ENCODE measurements around the gene DCD.

DCD gene

DNA sequence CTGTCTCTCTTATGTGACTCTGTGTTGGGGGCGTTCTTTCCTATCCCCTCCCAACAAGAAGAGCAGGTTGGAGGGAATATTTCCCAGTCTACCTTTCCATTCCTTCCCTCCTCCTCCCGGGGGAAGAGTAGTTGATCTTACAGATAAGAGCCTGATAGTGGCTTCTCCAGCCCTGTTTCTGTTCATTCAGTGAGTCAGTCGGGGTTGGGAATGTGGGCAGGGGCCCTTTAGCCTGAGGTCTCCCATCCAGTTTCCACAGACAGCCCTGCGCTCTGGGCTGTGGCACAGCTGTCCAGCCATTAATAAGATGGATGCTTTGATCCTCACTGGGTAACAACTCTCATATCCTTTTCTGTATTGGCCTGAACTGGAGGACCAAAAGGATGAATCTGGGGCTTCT lies 41.6 kb downstream of the DCD start:
- no peak for DNase-seq (ENCODE audit: low spot score)

DNA sequence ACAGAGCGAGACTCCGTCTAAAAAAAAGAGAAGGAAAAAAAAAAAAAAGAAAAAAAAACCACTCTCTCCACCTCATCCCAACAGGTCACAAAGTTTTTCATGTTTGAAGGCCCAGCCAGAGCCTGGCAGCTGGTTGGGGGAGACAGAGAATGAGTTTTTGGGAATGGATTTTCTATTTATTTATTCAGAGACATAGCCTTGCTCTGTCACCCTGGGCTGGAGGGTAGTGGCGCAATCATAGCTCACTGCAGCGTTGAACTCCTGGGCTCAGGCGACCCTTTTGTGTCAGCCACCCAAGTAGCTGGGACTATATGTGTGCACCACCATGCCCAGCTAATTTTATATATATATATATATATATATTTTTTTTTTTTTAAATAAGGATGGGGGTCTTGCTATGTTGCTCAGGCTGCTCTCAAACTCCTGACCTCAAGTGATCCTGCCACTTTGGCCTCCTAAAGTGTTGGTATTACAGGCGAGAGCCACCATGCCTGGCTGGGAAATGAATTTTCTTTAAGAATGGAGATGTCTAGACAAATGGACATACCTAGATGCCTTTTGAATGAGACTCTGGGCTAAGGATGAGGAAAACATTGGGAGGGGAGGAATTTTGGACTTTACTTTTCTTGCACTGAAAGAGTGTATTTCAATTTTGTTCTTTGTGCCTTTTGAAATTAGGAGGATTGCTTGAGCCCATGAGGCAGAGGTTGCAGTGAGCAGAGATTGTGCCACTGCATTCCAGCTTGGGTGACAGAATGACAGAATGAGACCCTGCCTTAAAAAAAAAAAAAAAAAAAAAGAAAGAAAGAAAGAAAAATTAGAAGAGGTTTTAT lies 42.8 kb downstream of the DCD start:
- no peak for DNase-seq (ENCODE audit: low spot score)

DNA sequence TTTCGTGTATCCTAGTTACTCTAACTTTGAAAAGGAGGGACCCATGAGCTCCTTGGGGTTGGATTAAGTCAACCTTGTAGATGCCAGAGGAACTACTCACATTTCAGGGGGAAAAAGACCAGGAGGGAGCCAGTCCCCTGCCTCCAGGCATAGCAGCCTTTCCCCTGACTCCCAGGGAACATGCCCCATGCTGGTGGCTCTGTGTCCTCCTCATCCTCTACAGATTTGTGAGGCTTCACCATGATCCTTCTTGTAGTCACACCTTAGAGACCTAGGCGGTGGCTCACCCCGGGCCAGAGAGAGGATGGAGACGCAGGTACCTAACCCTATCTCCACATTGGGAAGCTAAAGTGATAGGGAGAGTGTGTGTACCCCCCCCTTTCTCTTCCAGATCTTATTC lies 43.7 kb downstream of the DCD start:
- no peak for DNase-seq (ENCODE audit: low spot score)

DNA sequence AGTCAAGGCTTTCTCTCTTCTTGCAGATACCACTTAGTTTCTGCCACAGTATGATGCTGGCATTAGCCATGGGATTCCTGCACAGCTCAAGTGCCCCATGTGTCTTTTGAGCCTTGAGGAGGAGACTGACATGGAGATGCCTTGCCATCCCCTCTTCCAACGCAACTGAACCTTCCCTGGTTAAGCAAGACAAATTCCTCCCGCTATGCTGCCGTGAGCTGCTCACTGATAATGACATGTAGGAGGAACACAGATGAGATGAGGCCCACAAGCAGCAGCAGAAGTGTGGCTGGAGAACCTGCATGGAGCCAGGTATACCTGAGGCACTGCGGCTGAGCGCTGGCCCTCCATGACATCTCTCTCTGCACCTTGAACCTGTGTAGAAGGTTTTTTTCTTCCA lies 44.3 kb downstream of the DCD start:
- DNase-seq (ENCODE audit: low spot score) = no peak

DNA sequence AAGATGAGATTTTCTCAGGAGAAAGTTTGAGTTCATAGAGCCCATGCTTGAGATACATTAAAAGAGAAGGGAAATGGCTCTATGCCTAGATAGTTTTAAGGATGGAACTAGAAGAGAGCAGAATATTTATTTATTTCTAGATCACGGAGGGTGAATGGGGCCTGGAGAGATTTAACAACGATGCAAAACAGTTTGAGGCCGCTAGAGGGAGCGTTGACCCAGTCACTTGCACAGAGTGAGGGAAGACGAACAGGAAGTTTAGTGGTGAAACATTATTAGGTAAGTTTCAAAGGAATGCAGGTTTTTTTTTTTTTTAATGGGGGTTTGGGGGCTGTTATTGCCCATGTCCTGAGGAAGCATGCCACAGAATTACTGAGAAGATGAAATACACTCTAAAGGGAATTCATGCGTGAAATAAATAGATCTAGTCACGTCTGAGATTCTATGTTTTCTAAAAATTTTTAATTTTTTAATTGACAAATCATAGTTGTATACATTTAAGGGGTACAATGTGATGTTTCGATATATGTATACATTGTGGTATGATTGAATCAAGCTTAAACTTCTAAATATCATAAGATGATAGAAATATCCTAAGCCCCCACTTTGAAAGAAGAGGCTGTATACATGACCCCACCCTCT lies 44.9 kb downstream of the DCD start:
- peak; percentile 68 for DNase-seq (ENCODE audit: low spot score)

DNA sequence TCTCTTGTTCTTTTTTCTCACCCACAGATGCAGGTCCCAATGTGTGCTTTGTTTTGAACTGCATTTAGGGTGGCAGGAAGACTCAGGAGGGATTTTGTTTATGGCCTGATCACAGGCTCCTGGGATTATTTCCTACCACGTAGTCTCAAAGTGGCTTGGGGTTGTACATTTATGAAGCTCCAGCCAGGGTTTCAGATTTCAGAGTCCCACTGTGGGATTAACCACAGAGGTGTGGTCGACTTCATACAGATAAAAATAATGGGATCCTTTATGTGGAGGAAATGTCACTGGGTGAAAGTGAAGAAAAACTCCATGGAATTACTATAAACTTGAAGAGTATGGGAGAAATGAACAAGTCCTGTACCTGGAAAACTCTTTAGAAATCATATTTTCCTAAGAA lies 45.5 kb downstream of the DCD start:
- DNase-seq (ENCODE audit: low spot score) = no peak

DNA sequence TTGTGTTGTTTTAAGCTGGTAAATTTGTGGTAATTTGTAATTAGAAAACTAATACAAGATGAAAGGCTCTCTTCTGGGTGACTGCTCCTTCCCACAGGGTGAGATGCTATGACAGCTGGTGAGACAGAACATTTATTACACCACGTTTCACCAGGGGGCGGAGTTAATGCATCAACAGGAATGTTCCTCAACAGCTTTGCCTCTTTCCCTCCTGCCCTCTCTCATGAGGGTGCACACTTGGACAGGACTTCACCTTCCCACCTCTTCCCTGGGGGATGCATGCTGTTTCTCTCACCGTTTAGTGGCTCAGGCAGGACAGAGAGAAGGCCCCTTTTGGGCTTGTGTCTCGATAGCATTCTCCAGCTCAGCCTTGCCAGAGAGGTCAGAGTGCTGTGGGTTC lies 46.3 kb downstream of the DCD start:
- DNase-seq (ENCODE audit: low spot score) = no peak

DNA sequence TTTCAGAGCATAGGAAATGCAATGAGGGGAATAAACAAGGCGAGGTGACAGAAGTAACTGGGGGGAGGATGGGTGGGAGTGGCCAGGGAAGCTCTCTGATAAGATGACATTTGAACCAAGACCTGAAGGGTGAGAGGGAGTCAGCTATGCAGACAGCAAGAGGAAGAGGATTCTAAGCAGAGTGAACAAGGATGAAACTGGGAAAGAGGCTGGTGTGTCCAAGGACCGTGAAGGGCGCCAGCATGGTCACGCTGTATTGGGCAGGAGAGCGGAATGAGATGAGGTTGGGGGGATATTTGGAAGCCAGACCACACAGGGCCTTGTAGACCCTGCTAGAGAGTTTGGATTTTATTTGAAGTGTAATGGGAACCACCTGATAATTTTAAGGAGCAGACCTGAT lies 49.2 kb downstream of the DCD start:
- DNase-seq (ENCODE audit: low spot score) = no peak

DNA sequence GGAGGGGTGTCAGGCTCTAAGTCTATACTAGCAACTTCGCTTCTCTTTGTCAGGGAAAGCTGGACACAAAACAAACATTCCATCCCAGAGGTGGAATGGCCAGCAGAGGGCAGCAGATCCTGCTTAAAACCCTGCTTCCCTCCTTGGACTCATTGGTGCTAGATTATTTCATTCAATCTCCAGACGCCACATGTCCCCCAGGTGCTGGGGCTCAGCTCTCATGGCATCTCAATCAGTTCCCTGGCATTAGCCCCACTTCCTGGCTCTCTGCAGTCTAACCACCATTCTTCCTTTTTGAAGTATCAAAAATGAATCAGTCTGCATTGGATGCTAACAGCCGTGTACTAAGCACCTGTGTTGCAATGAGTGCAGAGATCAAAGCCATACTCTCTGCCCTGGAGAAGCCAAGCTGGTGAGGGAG lies 51.6 kb downstream of the DCD start:
- peak; percentile 49 for DNase-seq (ENCODE audit: low spot score)

DNA sequence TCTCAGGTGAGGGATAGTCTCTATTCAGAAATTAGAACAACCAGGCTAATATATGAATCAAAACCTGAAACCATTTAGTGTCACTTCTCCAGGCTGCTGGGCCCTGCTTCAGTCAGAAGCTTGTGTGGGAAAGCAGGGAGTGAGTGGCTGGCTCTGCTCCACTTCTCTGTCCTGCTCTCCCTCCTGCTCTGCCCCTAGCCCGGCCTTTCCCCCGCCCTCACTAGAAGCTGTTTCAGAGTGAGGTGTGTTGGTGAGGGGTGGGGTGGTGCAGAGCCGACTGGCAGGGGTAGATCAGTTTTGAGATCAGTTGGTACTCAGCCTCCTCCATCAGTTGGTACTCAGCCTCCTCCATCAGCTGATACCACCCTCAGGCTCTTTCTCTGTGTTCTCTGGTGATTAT lies 52.7 kb downstream of the DCD start:
- DNase-seq (ENCODE audit: low spot score) = no peak

All from CD4-positive, alpha-beta T cell treated with Interleukin-2 at 100 ng/mL for 4 hours (primary cell).